GM19239 (cell line): ENCODE measurements around the gene DNAAF1.

Source experiments
- DNase-seq: peaks from one replicate; pipeline ENCODE4 v3.0.0; 2011; ENCODE audit warnings: low spot score; ENCODE audit not compliant: insufficient read length
- FAIRE-seq: peaks from 2 replicates; lab custom pipeline; 2011; peaks lifted over from hg19 to GRCh38; lab: Jason Lieb, UNC

DNAAF1 gene

DNA sequence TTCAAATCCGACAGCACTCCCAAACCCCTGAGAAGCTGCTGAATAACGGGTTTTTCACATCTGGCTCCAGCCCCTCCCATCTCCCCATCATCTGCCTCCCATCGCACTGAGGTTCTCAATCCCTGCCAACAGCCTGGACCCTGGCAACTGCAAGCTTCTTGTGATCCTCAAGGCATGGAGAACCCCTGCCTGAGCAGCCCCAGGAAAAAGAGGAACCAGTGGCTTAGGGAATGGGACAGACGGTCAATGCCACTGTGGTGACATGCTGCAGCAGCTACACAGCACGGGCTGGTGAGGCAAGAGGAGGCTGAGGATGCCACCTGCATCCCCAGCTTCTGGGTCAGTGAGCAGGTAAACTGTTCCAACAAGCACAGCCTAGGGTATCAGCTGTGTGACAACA is 25.1 kb upstream of the DNAAF1 start:
- FAIRE-seq (no peak), DNase-seq (no peak)

DNA sequence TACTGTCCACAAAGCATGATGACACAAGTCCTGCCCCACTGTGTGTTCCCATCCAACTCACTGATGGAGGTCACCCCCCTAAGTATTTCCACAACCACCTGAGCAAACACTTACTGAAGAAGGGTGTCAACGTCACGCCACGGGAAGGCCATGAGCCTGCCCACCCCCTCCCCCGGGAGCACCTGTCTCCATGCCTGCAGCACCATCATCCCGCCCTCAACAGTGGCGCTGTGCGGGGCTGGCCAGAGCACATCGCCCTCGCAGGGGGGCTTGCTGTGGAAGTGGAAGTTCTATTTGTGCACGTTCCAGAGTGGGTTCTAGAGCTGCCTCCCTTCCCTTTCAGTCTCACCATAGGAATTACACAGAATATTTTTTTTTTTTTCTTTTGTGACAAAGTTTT is 24.1 kb upstream of the DNAAF1 start:
- FAIRE-seq: no peak
- DNase-seq: no peak

DNA sequence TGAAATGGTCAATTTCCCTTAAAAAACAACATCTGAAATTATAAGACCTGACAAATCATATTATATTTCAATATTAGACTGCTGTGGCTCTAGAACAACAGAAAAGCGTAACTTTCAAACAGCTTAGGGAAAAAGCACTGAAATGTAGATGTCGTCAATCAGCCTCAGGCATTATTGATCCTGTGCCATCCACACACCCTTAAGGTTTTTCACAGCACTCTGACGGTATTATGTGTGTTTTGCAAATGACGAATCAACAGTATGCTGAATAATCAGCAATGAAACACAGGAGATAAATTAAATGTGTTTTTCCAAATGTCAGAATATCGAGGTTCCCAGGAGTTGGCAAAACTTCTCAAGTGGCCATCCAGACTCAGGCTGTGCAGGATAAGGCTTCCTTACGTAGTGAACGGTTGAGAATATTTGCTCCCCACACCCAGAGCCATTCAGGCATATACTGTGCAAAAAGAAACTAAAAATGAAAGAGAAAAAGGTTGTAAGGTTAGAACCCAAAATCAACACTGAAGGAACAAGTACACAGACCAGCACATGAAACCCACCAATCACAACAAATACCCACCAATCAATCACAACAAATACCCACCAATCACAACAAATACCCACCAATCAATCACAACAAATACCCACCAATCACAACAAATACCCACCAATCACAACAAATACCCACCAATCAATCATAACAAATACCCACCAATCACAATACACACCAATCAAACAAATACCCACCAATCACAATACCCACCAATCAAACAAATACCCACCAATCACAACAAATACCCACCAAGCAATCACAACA is 20.6 kb upstream of the DNAAF1 start:
- DNase-seq: no peak
- no peak for FAIRE-seq

DNA sequence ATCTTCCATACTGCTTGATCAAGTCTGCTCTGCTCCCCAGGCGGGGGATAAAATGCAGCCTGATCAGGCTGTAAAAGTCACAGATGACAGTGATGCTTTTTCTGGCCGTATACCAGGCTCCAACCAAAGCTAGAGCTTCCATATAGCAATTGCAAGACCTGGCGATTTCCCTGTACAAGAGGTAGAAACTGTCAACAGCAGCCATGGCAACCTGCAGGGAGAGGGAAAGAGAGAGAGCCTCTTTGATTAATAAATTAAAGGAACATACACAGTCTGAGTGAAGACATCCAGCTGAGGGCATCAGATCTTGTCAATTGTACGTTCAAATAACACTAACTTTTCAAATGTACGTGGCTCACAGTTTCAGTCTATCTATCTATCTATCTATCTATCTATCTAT is 14.0 kb upstream of the DNAAF1 start:
- no peak for FAIRE-seq
- DNase-seq: no peak

DNA sequence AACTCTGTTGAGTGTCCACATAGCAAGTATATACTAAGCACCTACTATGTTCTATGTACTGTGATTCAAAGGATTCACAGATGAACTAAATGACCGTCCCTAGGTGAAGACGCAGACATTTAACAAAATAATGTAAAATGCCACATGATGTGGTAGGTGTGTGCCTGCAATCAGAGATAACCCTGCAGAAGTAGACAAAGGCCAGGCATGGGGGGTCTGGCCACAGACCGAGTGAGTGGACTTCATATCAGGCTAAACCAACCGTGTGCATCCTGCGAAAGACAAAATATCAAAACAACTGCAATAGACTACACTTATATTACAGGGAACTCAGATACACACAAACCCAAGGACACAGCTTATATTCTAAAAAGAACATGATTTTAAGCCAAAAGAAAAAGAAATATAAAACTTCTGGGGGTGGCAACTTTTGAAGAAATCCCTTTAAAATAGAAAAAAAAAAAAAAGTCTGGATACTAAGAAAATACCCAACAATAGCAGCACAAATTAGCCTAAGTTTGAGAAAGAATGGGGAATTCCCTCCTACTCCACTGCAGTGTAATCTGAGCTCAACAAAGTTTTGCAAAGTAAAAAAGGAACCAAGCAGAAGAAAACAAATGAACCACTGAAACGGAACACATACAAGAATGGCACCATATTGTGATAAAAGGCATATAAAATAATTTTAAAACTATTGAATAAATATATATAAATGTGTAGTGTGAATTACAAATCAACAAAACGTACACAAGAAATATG is 12.4 kb upstream of the DNAAF1 start:
- FAIRE-seq: no peak
- DNase-seq: no peak

DNA sequence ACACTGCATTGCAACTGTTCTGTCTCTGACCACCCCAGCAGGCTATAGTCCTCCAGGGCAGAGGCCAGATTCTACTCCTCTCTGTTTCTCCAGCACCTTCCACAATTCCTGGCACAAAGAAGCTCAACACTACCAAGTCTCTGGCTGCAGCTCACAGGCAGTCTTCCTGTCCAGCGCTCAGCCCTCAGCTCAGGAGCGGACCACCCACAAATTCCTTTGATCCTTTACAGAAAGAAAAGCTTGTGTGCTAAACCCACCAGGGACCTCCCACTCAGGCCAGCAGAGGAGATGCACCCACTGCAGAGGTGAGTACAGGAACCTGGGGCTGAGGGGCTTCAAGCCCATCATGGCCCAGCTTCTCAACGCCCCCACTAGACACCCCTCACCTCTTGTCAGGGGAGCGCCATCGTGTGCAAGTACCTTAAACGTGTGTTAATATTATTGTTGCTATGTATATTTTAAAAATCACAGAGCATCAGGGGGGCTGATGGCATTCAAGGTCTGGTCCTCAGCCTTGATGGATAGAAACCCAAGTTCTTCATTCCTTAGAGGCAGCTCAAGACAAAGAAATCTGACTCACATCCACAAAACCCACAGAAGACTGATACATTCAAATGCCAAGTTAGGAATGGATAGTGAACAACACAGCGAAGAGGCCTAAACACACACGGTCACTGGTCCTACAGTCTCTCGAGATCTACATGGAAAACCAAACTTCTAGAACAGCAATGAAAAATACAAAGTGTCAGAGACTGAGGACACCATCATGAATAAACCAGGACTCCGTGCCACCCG is 8.6 kb upstream of the DNAAF1 start:
- DNase-seq (no peak), FAIRE-seq (no peak)

DNA sequence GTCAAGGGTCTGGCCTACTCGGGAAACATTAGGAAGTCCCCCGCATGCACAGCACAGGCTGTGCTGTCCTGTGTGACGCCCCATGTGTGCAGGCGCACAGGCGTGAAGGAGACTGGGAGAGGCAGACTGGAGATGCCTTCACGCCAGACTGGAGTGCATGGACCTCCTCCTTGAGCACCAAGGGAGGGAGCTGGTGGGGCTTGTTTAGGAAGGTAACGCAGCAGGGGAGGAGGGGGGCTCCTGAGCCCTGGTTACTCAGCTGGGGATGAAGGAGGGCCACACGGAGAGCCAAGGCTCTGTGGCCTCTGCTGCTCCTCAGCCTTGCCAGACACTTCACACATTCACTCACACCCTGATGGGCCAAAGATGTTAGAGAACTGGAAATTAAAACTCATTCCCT is 7.8 kb upstream of the DNAAF1 start:
- no peak for FAIRE-seq
- no peak for DNase-seq

DNA sequence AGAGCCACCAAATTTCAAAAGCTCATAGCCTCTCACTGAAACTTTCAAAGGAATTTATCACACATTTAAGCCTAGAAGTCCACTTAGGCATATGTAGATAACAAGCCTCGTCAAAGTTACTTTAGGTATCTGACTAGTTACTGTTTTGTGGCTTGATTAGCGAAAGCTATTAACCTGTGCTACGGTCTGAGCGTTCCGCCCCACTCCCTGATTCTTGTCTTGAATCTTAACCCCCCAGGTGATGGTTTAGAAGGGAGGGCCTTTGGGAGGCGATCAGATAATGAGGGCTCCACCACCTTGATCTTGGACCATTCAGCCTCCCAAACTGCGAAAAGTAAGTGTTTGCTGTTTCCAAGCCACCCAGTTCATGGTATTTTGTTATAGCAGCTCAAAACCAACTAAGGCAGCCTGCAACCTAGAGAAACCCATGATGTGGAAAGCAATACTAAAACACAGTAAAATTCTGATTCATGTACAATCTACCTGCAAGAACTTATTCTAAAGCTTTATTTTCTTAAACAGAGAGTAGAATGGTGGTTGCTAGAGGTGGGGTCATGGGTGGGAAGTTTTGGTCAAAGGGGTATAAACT is 7.2 kb upstream of the DNAAF1 start:
- FAIRE-seq: no peak
- DNase-seq: no peak

DNA sequence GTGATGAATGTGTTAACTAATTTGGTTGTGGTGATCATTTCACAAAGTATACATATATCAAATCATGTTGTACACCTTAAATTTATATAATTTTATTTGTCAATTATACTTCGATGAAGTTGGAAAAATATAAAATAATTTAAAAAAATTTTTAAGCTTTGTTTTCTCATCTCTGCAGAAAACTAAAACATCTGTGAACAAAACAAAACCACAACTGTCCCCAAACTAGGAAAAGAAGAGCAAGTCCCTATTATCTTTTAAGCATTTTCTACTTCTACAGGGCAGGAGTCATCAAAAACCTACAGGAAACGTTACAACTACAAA is 6.6 kb upstream of the DNAAF1 start:
- DNase-seq: no peak
- FAIRE-seq: no peak

DNA sequence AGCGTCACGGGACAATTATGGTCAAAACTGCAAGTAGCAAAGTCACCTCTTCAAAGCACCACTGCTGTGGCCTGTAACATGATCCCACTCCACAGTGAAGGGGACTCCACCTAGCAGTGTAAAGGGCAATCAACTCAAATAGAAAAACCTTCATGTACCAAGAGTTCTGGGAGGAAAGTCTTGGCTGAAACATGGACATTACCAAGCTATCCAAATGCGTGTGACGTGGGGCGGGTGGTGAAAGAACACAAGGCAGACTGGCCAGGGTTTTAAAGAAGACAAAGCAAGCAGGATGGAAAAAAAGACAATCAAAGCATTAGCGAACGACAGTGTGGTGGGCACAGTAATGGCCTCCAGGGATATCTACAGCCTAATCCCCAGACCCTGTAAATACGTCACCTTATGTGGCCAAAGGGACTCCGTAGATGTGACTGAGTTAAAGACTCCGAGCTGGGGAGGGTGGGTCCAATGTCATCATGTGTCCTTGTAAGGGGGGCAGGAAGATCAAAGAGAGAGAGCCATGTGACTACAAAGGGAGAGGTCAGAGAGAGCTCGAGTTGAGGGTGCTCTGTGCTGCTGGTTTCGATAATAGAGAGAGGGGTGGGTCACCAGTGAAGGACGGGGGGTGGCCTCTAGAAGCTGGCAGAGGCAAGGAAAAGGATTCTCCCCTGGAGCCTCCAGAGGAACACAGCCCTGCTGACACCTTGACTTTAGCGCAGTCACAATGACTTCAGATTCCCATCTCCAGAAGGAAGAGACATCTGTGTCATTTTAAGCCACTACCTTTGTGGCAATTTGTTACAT is 6.1 kb upstream of the DNAAF1 start:
- peak; percentile 46 for DNase-seq
- FAIRE-seq: no peak

DNA sequence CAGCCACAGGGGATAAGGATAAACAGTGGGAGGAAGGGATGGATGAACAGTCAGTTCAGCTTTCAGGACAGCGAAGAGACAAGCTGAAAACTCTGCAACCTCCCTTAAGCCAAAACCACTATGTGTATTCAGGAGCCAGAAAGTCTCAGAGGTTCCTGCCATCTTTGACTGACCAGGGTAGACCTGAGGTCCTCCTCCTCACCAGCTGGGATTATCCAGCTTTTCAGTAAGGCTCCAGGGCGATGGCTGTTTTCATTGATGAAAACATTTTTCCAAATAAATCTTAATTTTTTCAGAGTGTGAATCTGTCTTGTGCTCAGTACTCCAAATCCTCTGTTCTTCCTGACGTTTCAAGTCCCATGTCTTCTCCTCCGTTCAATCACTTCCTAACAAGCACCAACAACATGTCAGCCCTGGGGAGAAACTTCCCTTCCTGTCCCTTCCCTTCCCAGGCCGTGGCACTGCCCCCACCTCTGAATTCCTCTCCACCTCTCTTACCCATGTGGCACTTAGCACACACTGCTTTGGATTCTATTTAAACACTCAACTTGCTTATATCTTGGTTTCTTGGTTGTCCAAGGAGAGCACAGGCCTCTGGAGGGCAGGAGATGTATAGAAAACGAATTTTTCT is 5.4 kb upstream of the DNAAF1 start:
- DNase-seq: no peak

DNA sequence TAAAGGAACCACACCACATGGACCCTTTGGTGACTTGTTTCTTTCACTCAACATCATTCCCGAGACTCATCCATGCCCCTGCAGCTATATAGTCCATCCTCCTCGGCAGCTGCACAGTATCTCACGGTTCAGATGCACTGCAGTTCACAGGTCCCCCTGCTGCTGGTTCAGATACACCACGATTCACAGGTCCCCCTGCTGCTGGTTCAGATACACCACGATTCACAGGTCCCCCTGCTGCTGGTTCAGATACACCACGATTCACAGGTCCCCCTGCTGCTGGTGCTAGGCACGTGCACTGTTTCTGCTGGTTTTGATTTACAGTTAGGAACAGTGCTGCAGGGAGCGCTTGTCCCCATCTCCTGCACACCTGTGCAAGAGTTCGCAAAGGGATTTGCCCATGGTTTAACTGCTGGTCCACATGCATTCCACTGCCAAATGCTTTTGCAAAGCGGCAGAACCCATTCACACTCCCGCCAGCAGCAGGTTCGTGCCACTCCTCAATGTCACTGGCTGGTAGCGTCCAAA is 3.9 kb upstream of the DNAAF1 start:
- FAIRE-seq: no peak
- DNase-seq: no peak

More for the DNA sequence above, 5.4 kb upstream of the DNAAF1 start:
- FAIRE-seq: no peak

DNA sequence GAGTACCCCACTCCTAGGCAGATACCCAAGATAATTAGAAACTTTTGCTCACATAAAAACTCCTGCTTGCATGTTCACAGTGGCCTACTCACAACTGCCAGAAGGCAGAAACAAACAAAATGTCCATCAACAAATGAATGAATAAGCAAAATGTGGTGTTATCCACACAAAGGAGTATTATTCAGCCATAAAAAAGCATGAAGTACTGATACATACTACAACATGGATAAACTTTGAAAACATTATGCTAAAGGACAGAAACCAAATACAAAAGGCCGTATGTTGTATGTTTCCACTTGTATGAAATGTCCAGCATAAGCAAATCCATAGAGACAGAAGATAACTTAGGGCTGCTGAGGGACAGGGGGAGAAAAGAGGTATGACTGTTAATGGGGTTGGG is 2.0 kb upstream of the DNAAF1 start:
- FAIRE-seq (no peak), DNase-seq (no peak)

DNA sequence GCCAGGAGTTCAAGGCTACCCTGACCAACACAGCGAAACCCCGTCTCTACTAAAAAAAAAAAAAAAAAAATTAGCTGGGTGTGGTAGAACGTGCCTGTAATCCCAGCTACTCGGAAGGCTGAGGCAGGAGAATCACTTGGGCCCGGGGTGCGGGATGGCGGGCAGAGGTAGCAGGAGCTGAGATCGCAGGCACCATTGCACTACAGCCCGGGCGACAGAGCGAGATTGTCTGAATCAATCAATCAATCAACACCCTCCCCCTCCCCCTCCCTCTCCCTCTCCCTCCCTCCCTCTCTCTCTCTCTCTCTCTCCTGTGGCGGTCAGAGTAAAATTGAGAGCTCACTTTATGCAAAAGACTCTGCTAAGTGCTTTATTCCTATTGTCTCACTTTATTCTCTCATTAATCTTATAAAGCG is 1.3 kb upstream of the DNAAF1 start:
- DNase-seq: no peak
- no peak for FAIRE-seq

DNA sequence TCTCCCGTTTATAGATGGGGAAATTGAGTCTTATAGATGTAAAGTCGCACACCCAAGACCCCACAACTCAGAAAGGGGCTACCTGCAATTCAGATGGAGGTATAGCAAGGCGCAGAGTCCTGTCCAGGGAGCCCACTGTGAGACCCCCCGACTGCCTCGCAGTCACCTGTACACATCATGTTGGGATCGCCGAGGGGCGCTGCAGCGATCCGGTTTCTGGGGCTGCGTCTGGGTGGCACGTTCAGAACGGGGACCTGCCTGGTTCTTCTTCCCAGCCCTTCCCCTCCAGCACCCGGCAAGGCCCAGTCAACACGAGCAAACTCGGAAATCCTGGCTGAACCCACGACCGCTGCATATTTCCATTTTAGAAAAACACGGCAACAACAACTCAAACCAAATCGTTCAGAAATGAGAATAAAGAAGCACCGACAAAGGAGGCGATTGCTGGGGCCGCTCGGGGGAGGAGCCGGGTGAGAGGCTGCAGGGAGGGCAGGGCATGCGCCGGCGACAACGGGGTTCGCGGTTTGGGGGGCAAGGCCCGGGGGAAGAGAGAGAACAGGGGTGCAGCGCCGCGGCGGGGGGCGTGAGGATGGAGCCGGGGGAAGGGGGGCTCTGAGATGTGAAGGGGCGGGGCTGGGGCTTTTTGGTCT is 774 bp upstream of the DNAAF1 start:
- peak; percentile 18 for DNase-seq
- no peak for FAIRE-seq

DNA sequence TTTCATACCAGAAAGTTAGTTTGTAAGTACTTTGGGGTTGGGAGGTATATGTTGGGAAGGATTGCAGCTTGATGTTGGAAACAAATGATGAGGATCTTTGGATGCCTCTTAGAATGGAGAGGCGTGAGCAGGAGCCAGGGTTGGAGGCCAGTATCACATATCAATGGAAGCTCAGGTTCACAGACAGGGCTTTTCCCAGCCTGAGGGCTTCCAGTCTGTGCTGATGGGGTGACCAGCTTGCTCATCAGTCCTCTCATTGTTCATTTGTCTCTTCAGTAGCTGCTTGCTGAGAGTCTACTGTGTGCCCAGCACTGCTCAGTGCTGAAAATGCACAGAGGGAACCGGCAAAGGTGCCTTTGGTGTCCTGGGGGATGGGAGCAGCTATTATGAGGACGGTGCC is 5.8 kb downstream of the DNAAF1 start:
- DNase-seq (no peak), FAIRE-seq (no peak)

DNA sequence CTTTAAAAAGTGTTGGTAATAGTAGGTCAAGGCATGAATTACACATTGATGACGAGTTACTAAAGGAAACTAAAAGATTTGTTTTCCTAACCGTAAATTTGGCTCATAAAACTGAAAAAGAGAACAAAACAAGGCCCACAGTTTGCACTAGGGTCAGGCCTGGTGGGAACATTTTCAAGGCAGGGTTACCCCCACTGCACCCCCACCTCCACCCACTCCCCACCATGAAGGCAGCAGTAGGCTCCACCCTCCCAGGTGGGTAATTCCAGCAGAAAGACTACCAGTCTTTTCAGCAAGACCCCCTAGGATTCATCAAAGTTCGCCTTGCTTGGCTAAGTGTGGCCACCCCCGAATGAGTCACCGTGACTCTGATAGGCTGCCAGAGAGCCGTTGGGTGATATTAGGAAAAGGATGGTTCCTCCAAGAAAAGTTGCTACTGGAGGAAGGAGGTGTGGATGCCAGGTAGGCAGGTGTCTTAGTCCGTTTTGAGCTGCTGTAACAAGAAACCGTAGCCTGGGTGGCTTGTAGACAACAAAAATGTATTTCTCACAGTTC is 8.6 kb downstream of the DNAAF1 start:
- FAIRE-seq: no peak
- DNase-seq: no peak

DNA sequence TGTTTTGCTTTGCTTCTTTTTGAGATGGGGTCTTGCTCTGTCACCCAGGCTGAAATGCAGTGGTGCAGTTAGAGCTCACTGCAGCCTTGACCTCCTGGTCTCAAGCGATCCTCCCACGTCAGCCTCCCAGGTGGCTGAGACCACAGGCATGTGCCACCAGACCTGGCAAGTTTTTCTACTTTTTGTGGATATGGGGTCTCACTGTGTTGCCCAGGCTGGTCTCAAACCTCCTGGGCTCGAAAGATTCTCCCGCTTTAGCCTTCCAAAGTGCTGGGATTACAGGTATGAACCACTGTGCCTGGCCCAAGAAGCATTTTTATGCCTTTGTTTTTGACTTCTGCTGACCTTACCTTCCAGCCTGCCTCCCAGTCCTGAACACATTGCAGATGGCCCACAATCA is 10.1 kb downstream of the DNAAF1 start:
- no peak for DNase-seq
- no peak for FAIRE-seq
